Measurements from ENCODE around the gene TRAPPC2L. TPM values are rescaled to one million over a fixed set of nuclear protein-coding genes. Genes with fewer than 3 reads are reported as not detected.

The TRAPPC2L gene
- total and polyA plus RNA-seq, 2 experiments from 2014 or later = 58.7 to 215 TPM

DNA sequence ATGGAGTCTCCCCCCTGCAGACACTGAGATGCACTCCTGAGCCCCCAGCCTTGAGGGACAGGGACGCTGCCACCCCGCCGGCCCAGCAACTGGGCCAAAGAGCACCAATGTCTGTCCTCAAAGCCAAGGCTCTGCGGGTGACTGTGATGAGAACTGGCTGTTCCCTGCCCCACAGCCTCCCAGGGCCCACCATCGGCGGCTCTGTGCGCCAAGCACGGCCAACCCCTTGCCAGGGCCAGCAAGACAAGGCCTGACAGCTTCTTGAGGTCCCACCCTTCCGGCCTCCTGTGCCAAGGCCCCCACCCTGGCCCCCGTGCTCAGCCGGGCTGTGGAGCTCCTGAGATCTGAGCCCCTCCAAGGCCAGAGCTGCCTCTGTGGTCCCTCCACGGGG lies 43.7 kb downstream of the TRAPPC2L start:
- no peaks in the 10 kb centered on the region for H3K9me2 ChIP-seq (replicated peaks; ENCODE audit: insufficient read depth)
- no peaks in the 10 kb centered on the region for H4K20me1 ChIP-seq (ENCODE audit: insufficient read depth, poor library complexity, severe bottlenecking)
- H2AFZ ChIP-seq = no peak overlapping the region
- H3K4me1 ChIP-seq (ENCODE audit: insufficient read depth) = no peaks in the 10 kb centered on the region
- no peaks in the 10 kb centered on the region for H3K36me3 ChIP-seq (replicated peaks; ENCODE audit: insufficient read depth, low read depth)
- H3K9me3 ChIP-seq (ENCODE audit: low read depth) = no peaks in the 10 kb centered on the region
- H3K4me3 ChIP-seq = no peak overlapping the region
- H3K27ac ChIP-seq = no peak overlapping the region
- no peak overlapping the region for H3K4me2 ChIP-seq
- TF ChIP-seq EZH2phosphoT487 (IDR thresholded peaks at IDR 0.05; ENCODE audit: low read depth, severe bottlenecking, unreplicated experiment) (no peak), EZH2 (IDR thresholded peaks at IDR 0.05; ENCODE audit: borderline replicate concordance) (no peak)
- TF ChIP-seq, protein P1, sequence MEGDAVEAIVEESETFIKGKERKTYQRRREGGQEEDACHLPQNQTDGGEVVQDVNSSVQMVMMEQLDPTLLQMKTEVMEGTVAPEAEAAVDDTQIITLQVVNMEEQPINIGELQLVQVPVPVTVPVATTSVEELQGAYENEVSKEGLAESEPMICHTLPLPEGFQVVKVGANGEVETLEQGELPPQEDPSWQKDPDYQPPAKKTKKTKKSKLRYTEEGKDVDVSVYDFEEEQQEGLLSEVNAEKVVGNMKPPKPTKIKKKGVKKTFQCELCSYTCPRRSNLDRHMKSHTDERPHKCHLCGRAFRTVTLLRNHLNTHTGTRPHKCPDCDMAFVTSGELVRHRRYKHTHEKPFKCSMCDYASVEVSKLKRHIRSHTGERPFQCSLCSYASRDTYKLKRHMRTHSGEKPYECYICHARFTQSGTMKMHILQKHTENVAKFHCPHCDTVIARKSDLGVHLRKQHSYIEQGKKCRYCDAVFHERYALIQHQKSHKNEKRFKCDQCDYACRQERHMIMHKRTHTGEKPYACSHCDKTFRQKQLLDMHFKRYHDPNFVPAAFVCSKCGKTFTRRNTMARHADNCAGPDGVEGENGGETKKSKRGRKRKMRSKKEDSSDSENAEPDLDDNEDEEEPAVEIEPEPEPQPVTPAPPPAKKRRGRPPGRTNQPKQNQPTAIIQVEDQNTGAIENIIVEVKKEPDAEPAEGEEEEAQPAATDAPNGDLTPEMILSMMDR (IDR thresholded peaks at IDR 0.05; ENCODE audit: poor library complexity) = no peak
- no peaks in the 10 kb centered on the region for H3K27me3 ChIP-seq
- no peak for DNase-seq (ENCODE audit: low spot score)
- 96% methylated on average over 12 of the region's 12 CpGs for WGBS (ENCODE audit: low lambda C conversion rate, missing lambda C conversion rate)
- no peaks in the 10 kb centered on the region for H3K79me2 ChIP-seq

DNA sequence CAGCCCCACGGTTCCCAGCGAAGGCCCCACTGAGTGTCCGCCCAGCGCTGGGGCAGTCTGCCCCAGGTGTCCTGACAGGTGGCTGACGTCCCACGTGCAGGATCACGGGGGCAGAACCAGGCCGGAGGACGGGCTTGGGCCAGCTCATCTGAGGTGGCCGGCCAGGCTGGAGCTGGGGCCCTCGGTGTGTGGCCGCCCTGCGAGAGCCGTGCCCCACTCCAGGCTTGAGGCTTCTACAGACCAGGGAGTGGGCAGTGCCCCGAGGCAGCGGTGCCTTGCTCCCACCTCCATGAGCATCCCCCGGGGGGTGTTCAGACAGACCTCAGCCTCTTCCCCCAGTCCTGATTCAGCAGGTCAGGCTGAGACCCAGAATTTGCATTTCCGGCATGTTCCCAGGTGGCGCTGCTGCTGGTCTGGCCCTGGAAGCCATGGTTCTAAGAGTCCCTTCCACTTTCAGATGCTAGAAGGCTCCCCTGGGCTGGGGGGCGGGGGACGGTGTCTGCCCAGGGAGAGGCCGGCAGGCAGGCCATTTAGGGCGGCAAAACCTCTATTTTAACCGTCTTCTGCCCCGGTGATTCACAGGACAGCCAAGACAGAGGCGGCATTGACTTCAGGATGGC lies 44.9 kb downstream of the TRAPPC2L start:
- Histone ChIP-seq H4K20me1 (ENCODE audit: insufficient read depth, poor library complexity, severe bottlenecking) (no peaks in the 10 kb centered on the region), H3K79me2 (no peaks in the 10 kb centered on the region), H3K4me3 (no peak overlapping the region), H3K9me2 (replicated peaks; ENCODE audit: insufficient read depth) (no peaks in the 10 kb centered on the region), H3K9me3 (ENCODE audit: low read depth) (no peaks in the 10 kb centered on the region), H3K36me3 (replicated peaks; ENCODE audit: insufficient read depth, low read depth) (no peaks in the 10 kb centered on the region), H2AFZ (no peak overlapping the region), H3K27ac (no peak overlapping the region), H3K4me1 (ENCODE audit: insufficient read depth) (no peaks in the 10 kb centered on the region), H3K27me3 (no peaks in the 10 kb centered on the region), H3K4me2 (no peak overlapping the region)
- TF ChIP-seq EZH2 (IDR thresholded peaks at IDR 0.05; ENCODE audit: borderline replicate concordance) (no peak), EZH2phosphoT487 (IDR thresholded peaks at IDR 0.05; ENCODE audit: low read depth, severe bottlenecking, unreplicated experiment) (no peak)
- TF ChIP-seq, protein P1 (IDR thresholded peaks at IDR 0.05; ENCODE audit: poor library complexity) = no peak
- no peak for DNase-seq (ENCODE audit: low spot score)
- 84% methylated on average over 26 of the region's 26 CpGs for WGBS (ENCODE audit: low lambda C conversion rate, missing lambda C conversion rate)

DNA sequence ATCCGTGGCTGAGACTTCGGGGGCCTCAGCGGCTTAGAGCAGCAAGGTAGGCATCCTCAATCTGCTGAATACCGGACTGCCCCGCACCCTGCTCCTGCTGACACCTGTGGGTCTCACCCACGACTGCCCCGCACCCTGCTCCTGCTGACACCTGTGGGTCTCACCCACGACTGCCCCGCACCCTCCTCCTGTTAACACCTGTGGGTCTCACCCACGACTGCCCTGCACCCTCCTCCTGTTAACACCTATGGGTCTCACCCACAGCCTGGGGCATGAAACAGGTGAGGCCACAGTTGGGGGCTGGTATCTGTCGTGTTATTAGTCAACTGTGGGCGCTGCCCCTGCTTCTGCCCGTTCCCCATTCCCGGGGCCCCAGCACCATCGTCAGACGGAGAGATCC lies 45.8 kb downstream of the TRAPPC2L start:
- no peaks in the 10 kb centered on the region for H4K20me1 ChIP-seq (ENCODE audit: insufficient read depth, poor library complexity, severe bottlenecking)
- H3K4me2 ChIP-seq = no peak overlapping the region
- no peaks in the 10 kb centered on the region for H3K9me3 ChIP-seq (ENCODE audit: low read depth)
- H3K36me3 ChIP-seq (replicated peaks; ENCODE audit: insufficient read depth, low read depth) = no peaks in the 10 kb centered on the region
- no peak overlapping the region for H3K4me3 ChIP-seq
- WGBS (ENCODE audit: low lambda C conversion rate, missing lambda C conversion rate) = 90% methylated on average over 16 of the region's 16 CpGs
- no peaks in the 10 kb centered on the region for H3K9me2 ChIP-seq (replicated peaks; ENCODE audit: insufficient read depth)
- no peaks in the 10 kb centered on the region for H3K4me1 ChIP-seq (ENCODE audit: insufficient read depth)
- no peaks in the 10 kb centered on the region for H3K27me3 ChIP-seq
- no peak overlapping the region for H3K27ac ChIP-seq
- TF ChIP-seq, protein P1 (IDR thresholded peaks at IDR 0.05; ENCODE audit: poor library complexity) = no peak
- TF ChIP-seq EZH2phosphoT487 (IDR thresholded peaks at IDR 0.05; ENCODE audit: low read depth, severe bottlenecking, unreplicated experiment) = no peak
- TF ChIP-seq EZH2 (IDR thresholded peaks at IDR 0.05; ENCODE audit: borderline replicate concordance) = no peak
- H2AFZ ChIP-seq = no peak overlapping the region
- H3K79me2 ChIP-seq = no peaks in the 10 kb centered on the region
- DNase-seq (ENCODE audit: low spot score) = no peak

All from hepatocyte (in vitro differentiated cells).